GM19240 (cell line): ENCODE data around the gene CXCL1.

ENCODE experiments used
- DNase-seq: peaks from one replicate; pipeline ENCODE4 v3.0.0; 2011; ENCODE audit warnings: low spot score; ENCODE audit not compliant: insufficient read length

CXCL1 gene

GRCh38 chr4:73851293-73851692 lies 17.9 kb upstream of the CXCL1 start:
- DNase-seq, result no peak

- DNase-seq, result no peak
These were observed 16.4 kb upstream of the CXCL1 start for GRCh38 chr4:73852771-73853170.

DNA sequence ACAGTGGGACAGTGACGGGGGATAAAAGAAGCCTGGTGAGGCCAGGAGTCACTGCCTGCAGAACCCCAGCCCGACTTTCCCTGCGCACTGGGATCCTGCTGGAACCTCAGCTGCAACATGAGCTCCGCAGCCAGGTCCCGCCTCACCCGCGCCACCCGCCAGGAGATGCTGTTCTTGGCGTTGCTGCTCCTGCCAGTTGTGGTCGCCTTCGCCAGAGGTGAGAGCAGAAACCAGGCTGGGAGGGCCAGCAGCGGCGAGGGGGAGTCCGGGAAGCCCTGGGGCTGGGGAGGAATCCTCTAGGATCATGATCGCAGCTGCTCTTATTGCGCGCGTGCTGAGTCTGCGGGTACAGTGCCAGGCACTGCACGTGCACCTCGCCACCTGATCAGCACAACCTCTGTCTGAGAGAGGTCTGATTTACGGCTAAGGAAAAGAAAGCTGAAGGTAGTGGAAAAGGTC lies 15.9 kb upstream of the CXCL1 start, which contains the start of gene PF4V1:
Gene PF4V1 (plus strand): TSS at position 51 of the 459 bp plus-strand sequence. CDS start 67 bp downstream, at position 118.
- no peak for DNase-seq

GRCh38 chr4:73853718-73854473 lies 15.3 kb upstream of the CXCL1 start:
- no peak for DNase-seq

GRCh38 chr4:73855406-73855805 lies 13.8 kb upstream of the CXCL1 start:
- DNase-seq, result no peak

DNA sequence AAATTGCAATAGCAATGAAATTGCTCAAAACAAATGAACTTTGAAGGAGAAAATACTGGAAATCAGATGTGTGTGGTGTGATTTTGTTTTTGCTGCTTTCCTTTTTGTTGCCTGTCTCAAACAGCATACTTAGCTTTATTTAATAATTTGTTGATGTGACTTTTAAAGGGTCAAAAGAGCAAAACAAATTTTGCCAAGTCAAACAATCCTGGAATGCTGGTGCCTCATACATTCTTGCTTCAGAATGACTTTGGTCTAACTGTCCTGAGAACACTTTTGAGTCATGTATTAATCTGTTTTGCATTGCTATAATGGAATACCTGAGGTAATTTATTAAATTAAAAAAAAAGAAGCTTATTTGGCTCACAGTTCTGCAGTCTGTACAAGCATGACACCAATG lies 12.7 kb upstream of the CXCL1 start:
- no peak for DNase-seq

DNA sequence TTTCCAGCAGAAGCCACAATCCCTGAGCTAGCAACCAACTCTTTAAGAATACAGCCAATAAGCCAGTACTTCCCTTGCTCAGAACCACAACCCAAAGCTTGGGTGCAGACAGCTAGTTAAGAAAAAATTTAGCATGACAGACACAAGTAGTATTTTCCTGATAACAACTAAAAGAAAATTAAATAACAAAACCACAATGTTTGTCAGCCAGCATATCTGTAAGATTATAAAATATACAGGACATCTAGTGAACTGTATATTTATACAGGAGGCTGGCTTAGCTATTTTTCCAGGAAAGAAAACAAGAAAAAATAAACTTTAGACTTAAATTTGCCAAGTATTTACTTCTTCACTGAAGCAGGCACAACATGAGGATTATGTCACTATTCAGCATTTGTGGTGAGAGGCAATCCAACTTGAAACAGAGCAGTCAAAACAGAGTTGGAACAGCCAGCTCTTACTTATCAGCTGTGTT lies 9.5 kb upstream of the CXCL1 start:
- DNase-seq, result no peak

DNA sequence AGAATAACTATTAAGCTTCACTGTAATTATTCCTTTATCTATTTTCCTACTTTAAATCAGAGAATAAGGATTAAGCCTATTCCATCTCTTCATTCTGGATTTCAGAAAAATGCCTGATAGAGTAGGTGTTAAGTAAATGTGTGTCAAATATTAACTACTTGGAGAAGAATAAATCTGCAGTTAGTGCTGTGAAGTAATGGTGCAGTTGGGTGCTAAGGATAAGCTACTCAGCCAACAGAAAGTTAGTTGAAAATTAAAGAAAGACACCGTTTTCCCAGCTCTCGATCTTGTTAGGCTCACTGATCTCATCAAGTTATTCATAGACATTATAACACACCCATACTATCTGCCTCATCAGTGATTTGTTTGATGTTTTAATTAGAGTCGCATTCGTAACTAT lies 9.0 kb upstream of the CXCL1 start:
- no peak for DNase-seq

GRCh38 chr4:73860917-73861316 lies 8.3 kb upstream of the CXCL1 start:
- no peak for DNase-seq

DNA sequence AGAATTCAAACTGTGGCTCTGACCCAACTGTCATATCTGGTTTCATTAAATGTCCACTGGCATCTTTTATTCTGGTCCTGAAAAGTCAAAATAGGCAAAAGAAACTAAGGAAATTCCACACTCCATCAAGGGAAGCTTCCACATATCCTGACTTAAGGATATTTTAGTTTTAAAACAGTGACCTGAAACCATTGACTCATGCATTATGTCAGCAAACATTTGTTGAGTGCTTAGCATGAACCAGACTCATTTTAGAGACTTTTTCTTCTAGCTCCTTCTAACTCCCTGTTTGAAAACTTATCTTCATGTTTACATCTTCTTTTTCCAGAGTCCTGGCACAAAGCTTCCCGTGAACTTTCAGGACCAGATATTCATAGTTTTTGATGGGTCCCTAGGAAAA lies 6.9 kb upstream of the CXCL1 start:
- no peak for DNase-seq

DNA sequence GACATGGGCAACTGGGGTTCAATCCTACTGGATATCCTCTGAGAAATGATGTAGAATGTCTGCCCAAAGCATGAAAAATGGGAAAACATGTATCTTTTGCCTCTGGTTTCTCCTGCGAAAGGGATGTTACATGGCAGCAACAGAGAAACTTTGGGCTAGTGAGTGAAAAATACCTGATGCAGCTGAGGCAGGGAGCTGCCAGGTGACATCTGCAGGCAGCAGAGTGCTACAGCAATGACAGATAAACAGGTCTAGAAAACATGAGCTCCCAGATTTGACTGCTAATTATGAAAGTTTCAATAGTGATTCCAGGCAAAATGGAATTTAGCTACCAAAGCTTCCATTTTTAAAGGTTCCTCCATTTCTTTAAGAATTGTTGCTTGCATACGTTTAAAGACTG lies 4.8 kb upstream of the CXCL1 start:
- DNase-seq, result no peak

DNA sequence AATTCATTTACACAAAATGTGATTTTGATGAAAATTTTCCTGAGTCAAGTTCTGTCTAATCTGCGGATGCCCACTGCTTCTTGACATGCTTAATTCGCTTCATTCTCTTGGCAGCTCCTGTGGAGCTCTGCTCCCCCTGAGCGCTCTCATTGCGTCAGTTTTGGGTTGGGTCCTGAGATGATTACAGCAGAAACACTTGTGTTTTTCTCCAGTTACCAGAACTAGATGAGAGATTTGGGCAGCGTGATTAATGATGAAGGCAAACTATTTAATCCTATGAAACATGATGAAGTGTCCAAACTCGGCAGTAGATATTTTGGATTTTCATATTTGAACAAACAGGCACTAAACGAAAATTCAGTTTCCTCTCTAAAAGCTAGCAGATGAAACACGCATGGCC lies 4.2 kb upstream of the CXCL1 start:
- no peak for DNase-seq

DNA sequence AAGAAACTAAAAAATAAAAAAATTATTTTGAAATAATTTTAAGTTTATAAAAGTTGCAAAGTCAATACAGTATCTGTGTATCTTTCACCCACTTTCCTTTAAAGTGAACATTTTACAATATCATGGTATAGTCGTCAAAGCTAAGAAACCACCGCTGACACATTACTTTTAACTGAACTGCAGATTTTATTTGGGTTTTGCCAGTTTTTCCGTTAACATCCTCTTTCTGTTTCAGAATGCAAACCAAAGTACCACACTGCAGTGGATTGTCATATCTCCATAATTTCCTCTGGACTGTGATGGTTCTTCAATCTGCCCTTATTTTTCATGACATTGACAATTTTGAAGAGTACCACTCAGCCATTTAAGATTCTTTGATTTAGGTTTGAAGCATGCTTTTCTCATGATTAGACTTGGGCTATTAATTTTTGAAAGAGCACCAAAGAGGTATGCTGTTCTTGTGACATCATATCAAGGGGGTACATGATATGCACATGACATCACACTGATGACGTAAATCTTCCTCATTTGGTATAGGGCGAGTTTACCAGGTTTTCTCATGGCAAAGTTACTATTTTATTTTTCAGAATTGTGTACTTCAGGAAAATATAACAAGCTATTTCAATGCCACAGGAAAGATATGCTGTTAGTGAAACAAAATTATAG lies 3.6 kb upstream of the CXCL1 start:
- no peak for DNase-seq

GRCh38 chr4:73866246-73866645 lies 2.9 kb upstream of the CXCL1 start:
- DNase-seq, result no peak

GRCh38 chr4:73867783-73868182 lies 1.4 kb upstream of the CXCL1 start:
- no peak for DNase-seq

DNA sequence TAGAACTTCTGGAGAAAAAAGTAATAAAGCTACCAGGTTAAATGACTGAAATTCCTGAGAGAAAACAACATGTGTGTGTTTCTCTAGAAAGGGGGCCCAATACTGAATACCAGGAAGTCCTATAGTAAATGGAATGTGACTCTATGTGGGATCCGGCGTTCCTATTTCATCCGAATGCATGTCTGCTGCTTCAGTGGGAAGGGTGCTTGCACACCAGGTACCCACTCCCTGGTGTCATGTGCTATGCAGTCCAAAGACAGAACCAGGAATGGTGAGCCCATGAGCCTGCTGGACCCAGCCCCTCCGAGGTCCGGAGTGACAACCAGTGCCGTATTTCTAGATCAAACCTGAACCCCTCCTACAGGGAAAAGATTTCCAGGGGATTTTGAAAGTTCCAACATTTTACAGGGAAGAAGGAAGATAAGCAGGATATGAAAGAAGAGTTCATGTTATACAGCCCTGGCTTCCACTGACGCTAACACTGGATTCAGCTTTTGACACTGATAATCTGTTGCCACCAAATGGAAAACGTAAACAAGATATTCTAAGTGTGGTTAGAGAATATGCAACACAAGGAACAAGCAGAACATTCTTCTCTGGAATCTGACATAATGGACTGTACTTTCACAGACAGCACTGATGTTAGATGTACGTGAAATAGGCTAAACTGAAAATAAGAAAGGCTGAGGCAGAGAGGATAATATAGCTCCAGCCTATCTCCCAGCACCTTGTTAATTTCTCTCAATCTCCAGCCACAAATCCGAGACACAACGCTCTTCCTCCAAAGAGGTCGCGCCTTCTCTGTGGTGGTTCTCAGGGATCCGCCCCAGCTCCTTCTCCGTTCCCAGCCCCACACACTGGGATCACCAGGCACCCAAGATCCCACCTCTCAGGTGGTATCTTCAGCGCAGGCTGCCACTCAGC lies 725 bp upstream of the CXCL1 start:
- DNase-seq, result no peak

DNA sequence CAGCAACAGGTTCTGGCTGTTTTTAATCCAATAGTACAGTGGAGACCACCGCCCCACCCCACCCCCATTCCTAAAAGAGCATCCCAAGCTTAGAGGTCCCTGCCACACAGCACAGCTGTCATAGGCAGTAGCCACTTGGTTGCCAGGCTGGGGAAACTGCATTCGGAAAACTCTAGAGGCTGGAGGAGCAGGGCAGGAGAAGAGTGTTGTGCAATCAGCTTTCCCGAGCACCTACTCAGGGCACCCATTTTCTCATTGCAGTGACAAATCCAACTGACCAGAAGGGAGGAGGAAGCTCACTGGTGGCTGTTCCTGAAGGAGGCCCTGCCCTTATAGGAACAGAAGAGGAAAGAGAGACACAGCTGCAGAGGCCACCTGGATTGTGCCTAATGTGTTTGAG lies 1.1 kb downstream of the CXCL1 start:
- no peak for DNase-seq

- no peak for DNase-seq
These were observed 1.6 kb downstream of the CXCL1 start for GRCh38 chr4:73870768-73871167.

DNA sequence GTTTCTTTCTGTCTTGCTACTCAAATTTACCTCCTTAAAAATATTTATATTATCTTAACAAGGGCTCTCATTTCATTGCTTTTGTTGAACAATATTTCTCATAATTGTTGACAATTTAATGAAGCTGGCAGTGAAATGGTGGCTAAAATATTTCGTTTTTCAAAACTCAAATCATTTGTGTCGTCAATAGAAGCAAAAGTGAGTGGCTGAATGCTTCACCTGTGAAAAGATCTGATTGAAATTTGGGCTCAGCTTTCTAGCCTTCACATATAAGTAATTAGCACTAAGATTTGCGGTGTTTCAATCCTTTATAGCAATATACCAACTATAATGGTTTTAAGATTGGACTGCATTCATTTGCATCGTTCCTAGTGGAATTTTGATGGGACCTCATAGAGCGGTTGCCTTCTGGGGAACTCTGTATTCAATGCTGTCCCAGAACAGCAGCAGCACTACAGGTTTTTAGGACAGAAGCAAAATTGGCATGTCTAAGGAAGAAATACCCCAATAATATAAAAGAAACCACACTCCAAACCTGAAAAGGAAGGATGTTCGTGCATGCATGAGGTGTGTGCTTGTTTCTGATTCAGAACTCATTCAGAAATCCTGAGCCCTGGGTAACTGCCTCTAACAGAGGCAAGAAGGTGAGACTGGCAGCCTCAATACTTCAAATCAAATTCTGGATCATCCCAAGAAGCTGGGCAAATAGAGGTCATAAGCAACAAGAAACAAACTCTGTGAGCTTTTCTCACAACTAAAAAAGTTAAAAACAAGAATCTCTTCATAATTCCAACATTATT lies 2.5 kb downstream of the CXCL1 start:
- no peak for DNase-seq

- DNase-seq, result no peak
These were observed 3.3 kb downstream of the CXCL1 start for GRCh38 chr4:73872316-73873108.
